WTC11 (cell line): ENCODE results near the gene ABHD1. TPM values are rescaled to one million over a fixed set of nuclear protein-coding genes. Genes with fewer than 3 reads are reported as not detected.

Experiments used
- ATAC-seq: fragments of 200-7000 bp; cut with Tn5 transposase; 2 replicates; pipeline ENCODE4 v1.10.0; 2021; ENCODE audit warnings: mild to moderate bottlenecking, moderate library complexity
- CTCF ChIA-PET: fragments of 300-600 bp; sonication (Branson Sonifier 250); formaldehyde crosslinking; loops from one replicate; lab custom pipeline; 2021; ENCODE audit warnings: antibody characterized with exemption; lab: Charles Lee
- POLR2A ChIA-PET: fragments of 350-600 bp; sonication (Branson Sonifier 250); formaldehyde crosslinking; loops from one replicate; lab custom pipeline; 2021; ENCODE audit warnings: antibody characterized with exemption; lab: Charles Lee
- DNase-seq: peaks from one replicate; pipeline ENCODE4 v3.0.0; 2021; ENCODE audit warnings: low spot score
- H3K27ac Mint-ChIP-seq: 2 replicates; pipeline ENCODE4 v1.8.0; 2021; ENCODE audit warnings: mixed read lengths
- H3K27me3 Mint-ChIP-seq: 2 replicates; pipeline ENCODE4 v1.8.0; 2021; ENCODE audit warnings: low read depth, mild to moderate bottlenecking, moderate library complexity, mixed read lengths
- H3K36me3 Mint-ChIP-seq: 2 replicates; pipeline ENCODE4 v1.8.0; 2021; ENCODE audit warnings: mixed read lengths
- H3K4me1 Mint-ChIP-seq: 2 replicates; pipeline ENCODE4 v1.8.0; 2022; ENCODE audit warnings: mixed read lengths
- H3K4me3 Mint-ChIP-seq: 2 replicates; pipeline ENCODE4 v1.8.0; 2021; ENCODE audit warnings: mild to moderate bottlenecking, moderate library complexity, mixed read lengths
- H3K9me3 Mint-ChIP-seq: 2 replicates; pipeline ENCODE4 v1.8.0; 2021; ENCODE audit warnings: mixed read lengths
- ATF1 ChIP-seq: sonication (generic); formaldehyde crosslinking; IDR thresholded peaks from 2 replicates; pipeline ENCODE4 v1.8.1; 2023; ENCODE audit warnings: mild to moderate bottlenecking, moderate library complexity, missing genetic modification reagents
- CREB1 ChIP-seq: sonication (generic); formaldehyde crosslinking; IDR thresholded peaks from 2 replicates; pipeline ENCODE4 v1.8.0; 2023; ENCODE audit warnings: mild to moderate bottlenecking, missing genetic modification reagents
- CREM ChIP-seq: sonication (generic); formaldehyde crosslinking; IDR thresholded peaks from 2 replicates; pipeline ENCODE4 v1.8.1; 2022; ENCODE audit warnings: mild to moderate bottlenecking, missing genetic modification reagents, moderate library complexity
- GABPB1 ChIP-seq: sonication (generic); formaldehyde crosslinking; IDR thresholded peaks from 2 replicates; pipeline ENCODE4 v1.8.1; 2023; ENCODE audit warnings: mild to moderate bottlenecking, missing genetic modification reagents
- JAZF1 ChIP-seq: fragments of 250-450 bp; sonication (Bioruptor Pico); IDR thresholded peaks from 2 replicates; pipeline ENCODE4 v1.9.0; 2021; ENCODE audit warnings: moderate library complexity, mild to moderate bottlenecking, inconsistent platforms
- JUN ChIP-seq: sonication (generic); formaldehyde crosslinking; IDR thresholded peaks from 2 replicates; pipeline ENCODE4 v1.8.0; 2023; ENCODE audit warnings: mild to moderate bottlenecking, missing genetic modification reagents
- NR3C1 ChIP-seq: sonication (generic); formaldehyde crosslinking; conservative IDR thresholded peaks from 2 replicates; pipeline ENCODE4 v1.8.1; 2023; ENCODE audit warnings: low read depth, mild to moderate bottlenecking, missing genetic modification reagents
- RELA ChIP-seq: sonication (generic); formaldehyde crosslinking; IDR thresholded peaks from 2 replicates; pipeline ENCODE4 v1.8.1; 2022; ENCODE audit warnings: missing genetic modification reagents, mild to moderate bottlenecking, borderline replicate concordance
- RORB ChIP-seq: fragments of 250-450 bp; sonication (Bioruptor Pico); IDR thresholded peaks from 2 replicates; pipeline ENCODE4 v1.9.0; 2021; ENCODE audit warnings: mild to moderate bottlenecking
- ZNF317 ChIP-seq: sonication (generic); formaldehyde crosslinking; IDR thresholded peaks from 2 replicates; pipeline ENCODE4 v1.8.1; 2023; ENCODE audit warnings: low read depth, mild to moderate bottlenecking, moderate library complexity, missing genetic modification reagents, borderline replicate concordance
- ZNF396 ChIP-seq: fragments of 250-450 bp; sonication (Bioruptor Pico); IDR thresholded peaks from 2 replicates; pipeline ENCODE4 v1.8.0; 2021; ENCODE audit warnings: mild to moderate bottlenecking, moderate library complexity, borderline replicate concordance
- ZNF423 ChIP-seq: fragments of 250-450 bp; sonication (Bioruptor Pico); IDR thresholded peaks from 2 replicates; pipeline ENCODE4 v2.1.2; 2022; ENCODE audit warnings: mild to moderate bottlenecking, moderate library complexity
- total RNA-seq: library from RNA; stranded (reverse); gene quantifications from 3 replicates; pipeline ENCODE4 v1.2.3, GENCODE V29; 2021
- TF ChIP-seq, protein P1 (sequence below): sonication (generic); formaldehyde crosslinking; IDR thresholded peaks from 2 replicates; pipeline ENCODE4 v1.8.0; 2022; ENCODE audit warnings: missing genetic modification reagents
- TF ChIP-seq, protein P2 (sequence below): fragments of 250-450 bp; sonication (Bioruptor Pico); IDR thresholded peaks from 2 replicates; pipeline ENCODE4 v1.8.0; 2021; ENCODE audit warnings: mild to moderate bottlenecking
- TF ChIP-seq, protein P3 (sequence below): sonication (generic); formaldehyde crosslinking; IDR thresholded peaks from 2 replicates; pipeline ENCODE4 v1.8.1; 2023; ENCODE audit warnings: mild to moderate bottlenecking, missing genetic modification reagents, moderate library complexity
- TF ChIP-seq, protein P4 (sequence below): sonication (generic); formaldehyde crosslinking; conservative IDR thresholded peaks from 2 replicates; pipeline ENCODE4 v1.8.1; 2022; ENCODE audit warnings: mild to moderate bottlenecking, missing genetic modification reagents
- TF ChIP-seq, protein P5 (sequence below): sonication (generic); formaldehyde crosslinking; IDR thresholded peaks from 2 replicates; pipeline ENCODE4 v1.8.0; 2022; ENCODE audit warnings: mild to moderate bottlenecking, missing genetic modification reagents
- TF ChIP-seq, protein P6 (sequence below): sonication (generic); formaldehyde crosslinking; IDR thresholded peaks from 2 replicates; pipeline ENCODE4 v1.8.1; 2023; ENCODE audit warnings: mild to moderate bottlenecking, moderate library complexity, missing genetic modification reagents

The ABHD1 gene
- total RNA-seq, 1 experiment from 2014 or later, result 0.31 TPM

DNA sequence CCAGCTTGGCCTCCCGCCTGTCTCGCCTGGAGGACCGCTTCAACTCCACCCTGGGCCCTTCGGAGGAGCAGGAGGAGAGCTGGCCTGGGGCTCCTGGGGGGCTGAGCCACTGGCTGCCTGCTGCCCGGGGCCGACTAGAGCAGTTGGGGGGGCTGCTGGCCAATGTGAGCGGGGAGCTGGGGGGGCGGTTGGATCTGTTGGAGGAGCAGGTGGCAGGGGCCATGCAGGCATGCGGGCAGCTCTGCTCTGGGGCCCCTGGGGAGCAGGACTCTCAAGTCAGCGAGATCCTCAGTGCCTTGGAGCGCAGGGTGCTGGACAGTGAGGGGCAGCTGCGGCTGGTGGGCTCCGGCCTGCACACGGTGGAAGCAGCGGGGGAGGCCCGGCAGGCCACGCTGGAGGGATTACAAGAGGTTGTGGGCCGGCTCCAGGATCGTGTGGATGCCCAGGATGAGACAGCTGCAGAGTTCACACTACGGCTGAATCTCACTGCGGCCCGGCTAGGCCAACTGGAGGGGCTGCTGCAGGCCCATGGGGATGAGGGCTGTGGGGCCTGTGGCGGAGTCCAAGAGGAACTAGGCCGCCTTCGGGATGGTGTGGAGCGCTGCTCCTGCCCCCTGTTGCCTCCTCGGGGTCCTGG lies 40.7 kb upstream of the ABHD1 start:
- DNase-seq (no peak), ATAC-seq (no peak)
- H3K27me3 Mint-ChIP-seq, result peaks cover 22% of the 10 kb centered on the region
- H3K36me3 Mint-ChIP-seq, result no peaks in the 10 kb centered on the region
- no peak overlapping the region for H3K4me3 Mint-ChIP-seq
- H3K9me3 Mint-ChIP-seq, result no peaks in the 10 kb centered on the region
- H3K4me1 Mint-ChIP-seq, result peaks cover 35% of the 10 kb centered on the region
- ChIA-PET CTCF (interaction anchor here (0.6 to 6.4 kb wide), 7 partner anchors 10 to 218 kb away, joined by 3 to 50 read pairs (median 4); partner anchors contain the start of genes AGBL5 and OST4), POLR2A (interaction anchor here (0.6 to 2.6 kb wide), 3 partner anchors 11 to 209 kb away, joined by 3 to 11 read pairs (median 3); partner anchors contain the start of genes AGBL5 and OST4)
- no peak overlapping the region for H3K27ac Mint-ChIP-seq
- TF ChIP-seq ZNF423 (CRISPR knock-in tag) (no peak), CREM (CRISPR knock-in tag) (no peak), ATF1 (CRISPR knock-in tag) (no peak), ZNF396 (CRISPR knock-in tag) (no peak), CREB1 (no peak), NR3C1 (no peak), JUN (no peak)
- TF ChIP-seq, protein P1, sequence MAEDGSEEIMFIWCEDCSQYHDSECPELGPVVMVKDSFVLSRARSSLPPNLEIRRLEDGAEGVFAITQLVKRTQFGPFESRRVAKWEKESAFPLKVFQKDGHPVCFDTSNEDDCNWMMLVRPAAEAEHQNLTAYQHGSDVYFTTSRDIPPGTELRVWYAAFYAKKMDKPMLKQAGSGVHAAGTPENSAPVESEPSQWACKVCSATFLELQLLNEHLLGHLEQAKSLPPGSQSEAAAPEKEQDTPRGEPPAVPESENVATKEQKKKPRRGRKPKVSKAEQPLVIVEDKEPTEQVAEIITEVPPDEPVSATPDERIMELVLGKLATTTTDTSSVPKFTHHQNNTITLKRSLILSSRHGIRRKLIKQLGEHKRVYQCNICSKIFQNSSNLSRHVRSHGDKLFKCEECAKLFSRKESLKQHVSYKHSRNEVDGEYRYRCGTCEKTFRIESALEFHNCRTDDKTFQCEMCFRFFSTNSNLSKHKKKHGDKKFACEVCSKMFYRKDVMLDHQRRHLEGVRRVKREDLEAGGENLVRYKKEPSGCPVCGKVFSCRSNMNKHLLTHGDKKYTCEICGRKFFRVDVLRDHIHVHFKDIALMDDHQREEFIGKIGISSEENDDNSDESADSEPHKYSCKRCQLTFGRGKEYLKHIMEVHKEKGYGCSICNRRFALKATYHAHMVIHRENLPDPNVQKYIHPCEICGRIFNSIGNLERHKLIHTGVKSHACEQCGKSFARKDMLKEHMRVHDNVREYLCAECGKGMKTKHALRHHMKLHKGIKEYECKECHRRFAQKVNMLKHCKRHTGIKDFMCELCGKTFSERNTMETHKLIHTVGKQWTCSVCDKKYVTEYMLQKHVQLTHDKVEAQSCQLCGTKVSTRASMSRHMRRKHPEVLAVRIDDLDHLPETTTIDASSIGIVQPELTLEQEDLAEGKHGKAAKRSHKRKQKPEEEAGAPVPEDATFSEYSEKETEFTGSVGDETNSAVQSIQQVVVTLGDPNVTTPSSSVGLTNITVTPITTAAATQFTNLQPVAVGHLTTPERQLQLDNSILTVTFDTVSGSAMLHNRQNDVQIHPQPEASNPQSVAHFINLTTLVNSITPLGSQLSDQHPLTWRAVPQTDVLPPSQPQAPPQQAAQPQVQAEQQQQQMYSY, result no peak
- TF ChIP-seq, protein P2, sequence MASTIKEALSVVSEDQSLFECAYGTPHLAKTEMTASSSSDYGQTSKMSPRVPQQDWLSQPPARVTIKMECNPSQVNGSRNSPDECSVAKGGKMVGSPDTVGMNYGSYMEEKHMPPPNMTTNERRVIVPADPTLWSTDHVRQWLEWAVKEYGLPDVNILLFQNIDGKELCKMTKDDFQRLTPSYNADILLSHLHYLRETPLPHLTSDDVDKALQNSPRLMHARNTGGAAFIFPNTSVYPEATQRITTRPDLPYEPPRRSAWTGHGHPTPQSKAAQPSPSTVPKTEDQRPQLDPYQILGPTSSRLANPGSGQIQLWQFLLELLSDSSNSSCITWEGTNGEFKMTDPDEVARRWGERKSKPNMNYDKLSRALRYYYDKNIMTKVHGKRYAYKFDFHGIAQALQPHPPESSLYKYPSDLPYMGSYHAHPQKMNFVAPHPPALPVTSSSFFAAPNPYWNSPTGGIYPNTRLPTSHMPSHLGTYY, result no peak
- TF ChIP-seq, protein P3, sequence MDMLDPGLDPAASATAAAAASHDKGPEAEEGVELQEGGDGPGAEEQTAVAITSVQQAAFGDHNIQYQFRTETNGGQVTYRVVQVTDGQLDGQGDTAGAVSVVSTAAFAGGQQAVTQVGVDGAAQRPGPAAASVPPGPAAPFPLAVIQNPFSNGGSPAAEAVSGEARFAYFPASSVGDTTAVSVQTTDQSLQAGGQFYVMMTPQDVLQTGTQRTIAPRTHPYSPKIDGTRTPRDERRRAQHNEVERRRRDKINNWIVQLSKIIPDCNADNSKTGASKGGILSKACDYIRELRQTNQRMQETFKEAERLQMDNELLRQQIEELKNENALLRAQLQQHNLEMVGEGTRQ (CRISPR knock-in tag), result no peak
- TF ChIP-seq, protein P4, sequence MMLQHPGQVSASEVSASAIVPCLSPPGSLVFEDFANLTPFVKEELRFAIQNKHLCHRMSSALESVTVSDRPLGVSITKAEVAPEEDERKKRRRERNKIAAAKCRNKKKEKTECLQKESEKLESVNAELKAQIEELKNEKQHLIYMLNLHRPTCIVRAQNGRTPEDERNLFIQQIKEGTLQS (CRISPR knock-in tag), result no peak
- TF ChIP-seq, protein P5, sequence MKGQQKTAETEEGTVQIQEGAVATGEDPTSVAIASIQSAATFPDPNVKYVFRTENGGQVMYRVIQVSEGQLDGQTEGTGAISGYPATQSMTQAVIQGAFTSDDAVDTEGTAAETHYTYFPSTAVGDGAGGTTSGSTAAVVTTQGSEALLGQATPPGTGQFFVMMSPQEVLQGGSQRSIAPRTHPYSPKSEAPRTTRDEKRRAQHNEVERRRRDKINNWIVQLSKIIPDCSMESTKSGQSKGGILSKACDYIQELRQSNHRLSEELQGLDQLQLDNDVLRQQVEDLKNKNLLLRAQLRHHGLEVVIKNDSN (CRISPR knock-in tag), result no peak
- TF ChIP-seq, protein P6, sequence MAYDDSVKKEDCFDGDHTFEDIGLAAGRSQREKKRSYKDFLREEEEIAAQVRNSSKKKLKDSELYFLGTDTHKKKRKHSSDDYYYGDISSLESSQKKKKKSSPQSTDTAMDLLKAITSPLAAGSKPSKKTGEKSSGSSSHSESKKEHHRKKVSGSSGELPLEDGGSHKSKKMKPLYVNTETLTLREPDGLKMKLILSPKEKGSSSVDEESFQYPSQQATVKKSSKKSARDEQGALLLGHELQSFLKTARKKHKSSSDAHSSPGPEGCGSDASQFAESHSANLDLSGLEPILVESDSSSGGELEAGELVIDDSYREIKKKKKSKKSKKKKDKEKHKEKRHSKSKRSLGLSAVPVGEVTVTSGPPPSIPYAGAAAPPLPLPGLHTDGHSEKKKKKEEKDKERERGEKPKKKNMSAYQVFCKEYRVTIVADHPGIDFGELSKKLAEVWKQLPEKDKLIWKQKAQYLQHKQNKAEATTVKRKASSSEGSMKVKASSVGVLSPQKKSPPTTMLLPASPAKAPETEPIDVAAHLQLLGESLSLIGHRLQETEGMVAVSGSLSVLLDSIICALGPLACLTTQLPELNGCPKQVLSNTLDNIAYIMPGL, result no peak

DNA sequence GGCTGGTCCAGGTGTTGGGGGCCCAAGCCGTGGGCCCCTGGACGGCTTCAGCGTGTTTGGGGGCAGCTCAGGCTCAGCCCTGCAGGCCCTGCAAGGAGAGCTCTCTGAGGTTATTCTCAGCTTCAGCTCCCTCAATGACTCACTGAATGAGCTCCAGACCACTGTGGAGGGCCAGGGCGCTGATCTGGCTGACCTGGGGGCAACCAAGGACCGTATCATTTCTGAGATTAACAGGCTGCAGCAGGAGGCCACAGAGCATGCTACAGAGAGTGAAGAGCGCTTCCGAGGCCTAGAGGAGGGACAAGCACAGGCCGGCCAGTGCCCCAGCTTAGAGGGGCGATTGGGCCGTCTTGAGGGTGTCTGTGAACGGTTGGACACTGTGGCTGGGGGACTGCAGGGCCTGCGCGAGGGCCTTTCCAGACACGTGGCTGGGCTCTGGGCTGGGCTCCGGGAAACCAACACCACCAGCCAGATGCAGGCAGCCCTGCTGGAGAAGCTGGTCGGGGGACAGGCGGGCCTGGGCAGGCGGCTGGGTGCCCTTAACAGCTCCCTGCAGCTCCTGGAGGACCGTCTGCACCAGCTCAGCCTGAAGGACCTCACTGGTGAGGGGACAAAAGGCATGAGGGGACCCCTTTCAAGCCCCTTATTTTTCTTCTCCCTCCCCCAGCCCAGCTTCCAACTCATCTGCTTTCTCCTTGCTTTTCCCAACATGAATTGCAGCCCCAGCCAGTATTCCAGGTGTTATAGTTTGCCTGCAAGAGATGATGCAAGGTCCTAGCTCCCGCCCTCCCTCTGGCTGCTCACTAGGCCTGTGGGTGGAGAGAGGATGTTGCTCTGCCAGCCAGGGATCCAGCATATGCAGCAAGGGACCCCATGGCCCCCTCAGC lies 40.0 kb upstream of the ABHD1 start:
- ATAC-seq (no peak), DNase-seq (no peak)
- Mint-ChIP-seq H3K27ac (peak overlapping the region; percentile 54; the same call in 1 of the 2 replicates), H3K36me3 (no peaks in the 10 kb centered on the region), H3K9me3 (no peaks in the 10 kb centered on the region), H3K27me3 (peaks cover 21% of the 10 kb centered on the region), H3K4me1 (peaks cover 28% of the 10 kb centered on the region), H3K4me3 (no peak overlapping the region)
- POLR2A ChIA-PET, result interaction anchor here (0.6 to 2.6 kb wide), 3 partner anchors 12 to 208 kb away, joined by 3 to 11 read pairs (median 3); partner anchors contain the start of genes AGBL5 and OST4
- TF ChIP-seq RELA (CRISPR knock-in tag) (no peak), ZNF317 (CRISPR knock-in tag) (no peak), GABPB1 (peak; percentile 92), JAZF1 (CRISPR knock-in tag) (no peak), RORB (CRISPR knock-in tag) (no peak)
- TF ChIP-seq, protein P1, result peak; percentile 57; the same call in 1 of the 2 replicates
- CTCF ChIA-PET, result interaction anchor here (1.5 to 6.4 kb wide), 5 partner anchors 10 to 122 kb away, joined by 4 to 50 read pairs (median 6); partner anchors contain the start of genes AGBL5 and OST4
